UCSD-AML1 (cell line): ENCODE data around the gene MARCHF10.
A peak's percentile ranks its signal among the peaks of the same experiment; 100 is the strongest.

Experiments used
- DNase-seq: peaks from one replicate; lab custom pipeline; 2025; ENCODE audit not compliant: unreplicated experiment; lab: John Stamatoyannopoulos, UW

The MARCHF10 gene

DNA sequence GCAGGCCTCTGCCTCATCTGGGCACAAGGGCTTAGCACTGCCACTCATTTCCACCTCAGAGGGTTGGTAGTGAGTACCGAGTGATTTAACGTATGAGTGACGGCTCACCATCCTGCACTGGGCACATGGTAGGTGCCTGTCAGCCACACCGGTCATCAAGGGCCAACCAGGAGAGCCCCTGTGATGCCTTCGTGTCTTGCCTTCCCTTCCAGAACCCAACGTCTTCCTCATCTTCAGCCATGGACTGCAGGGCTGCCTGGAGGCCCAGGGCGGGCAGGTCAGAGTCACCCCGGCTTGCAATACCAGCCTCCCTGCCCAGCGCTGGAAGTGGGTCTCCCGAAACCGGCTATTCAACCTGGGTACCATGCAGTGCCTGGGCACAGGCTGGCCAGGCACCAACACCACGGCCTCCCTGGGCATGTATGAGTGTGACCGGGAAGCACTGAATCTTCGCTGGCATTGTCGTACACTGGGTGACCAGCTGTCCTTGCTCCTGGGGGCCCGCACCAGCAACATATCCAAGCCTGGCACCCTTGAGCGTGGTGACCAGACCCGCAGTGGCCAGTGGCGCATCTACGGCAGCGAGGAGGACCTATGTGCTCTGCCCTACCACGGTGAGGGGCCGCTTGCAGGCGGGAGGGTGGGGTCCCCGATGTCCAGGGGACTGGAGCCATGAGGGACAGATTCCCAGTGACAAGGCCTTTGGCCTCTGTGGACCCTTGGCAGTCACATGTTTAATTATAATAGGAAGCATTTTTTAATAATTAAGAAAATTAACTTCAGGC is 143.6 kb downstream of the MARCHF10 start:
- DNase-seq, result no peak

DNA sequence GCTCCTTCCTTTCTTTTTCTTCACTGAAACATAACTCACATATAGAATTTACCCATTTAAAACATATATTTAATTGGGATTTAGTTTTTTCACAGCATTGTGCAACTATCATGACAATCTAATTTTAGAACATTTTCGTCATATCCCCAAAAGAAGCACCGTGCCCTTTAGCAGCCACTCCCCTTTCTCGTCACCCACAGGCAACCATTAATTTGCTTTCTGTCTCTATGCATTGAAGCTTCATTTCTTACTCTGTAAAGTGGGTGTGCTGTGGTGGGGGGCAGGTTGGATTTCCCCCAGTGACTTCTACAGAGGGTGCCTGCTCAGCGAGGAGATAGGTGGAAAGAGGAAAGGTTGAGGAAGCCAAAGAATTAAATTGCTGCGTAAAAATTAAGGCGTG is 144.8 kb downstream of the MARCHF10 start:
- no peak for DNase-seq

DNA sequence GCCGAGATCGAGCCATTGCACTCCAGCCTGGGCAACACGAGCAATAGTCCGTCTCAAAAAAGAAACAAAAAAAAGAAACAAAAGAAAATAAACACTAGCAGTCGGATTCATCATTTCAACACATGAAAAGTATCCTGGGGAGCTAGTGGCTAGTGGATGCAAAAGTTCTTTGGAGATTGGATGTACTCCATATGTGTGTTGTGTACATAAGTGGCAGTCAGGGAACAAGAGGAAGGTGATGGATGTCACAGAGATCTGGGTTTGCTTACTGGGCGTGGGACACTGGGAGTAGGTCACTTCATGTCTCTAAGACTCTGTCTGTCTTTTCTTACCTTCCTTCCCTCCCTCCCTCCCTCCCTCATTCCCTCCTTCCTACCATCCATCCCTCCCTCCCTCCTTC is 145.3 kb downstream of the MARCHF10 start:
- DNase-seq, result no peak

DNA sequence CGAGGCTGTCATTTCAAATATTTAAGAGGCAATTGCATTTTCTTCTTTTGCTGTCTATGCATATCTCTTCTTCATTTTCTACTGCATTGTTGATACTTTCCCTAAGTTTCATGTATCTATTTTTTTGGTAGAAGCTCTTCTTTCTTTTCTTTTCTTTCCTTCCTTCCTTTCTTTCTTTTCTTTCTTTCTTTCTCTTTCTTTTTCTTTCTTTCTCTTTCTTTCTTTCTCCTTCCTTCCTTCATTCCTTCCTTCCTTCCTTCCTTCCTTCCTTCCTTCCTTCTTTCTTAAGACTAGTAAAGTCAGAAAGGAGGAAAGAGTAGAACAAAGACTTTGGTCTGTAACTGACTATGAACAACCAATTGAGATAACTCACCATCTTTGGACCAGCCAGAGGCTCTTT is 146.8 kb downstream of the MARCHF10 start:
- DNase-seq, result no peak

DNA sequence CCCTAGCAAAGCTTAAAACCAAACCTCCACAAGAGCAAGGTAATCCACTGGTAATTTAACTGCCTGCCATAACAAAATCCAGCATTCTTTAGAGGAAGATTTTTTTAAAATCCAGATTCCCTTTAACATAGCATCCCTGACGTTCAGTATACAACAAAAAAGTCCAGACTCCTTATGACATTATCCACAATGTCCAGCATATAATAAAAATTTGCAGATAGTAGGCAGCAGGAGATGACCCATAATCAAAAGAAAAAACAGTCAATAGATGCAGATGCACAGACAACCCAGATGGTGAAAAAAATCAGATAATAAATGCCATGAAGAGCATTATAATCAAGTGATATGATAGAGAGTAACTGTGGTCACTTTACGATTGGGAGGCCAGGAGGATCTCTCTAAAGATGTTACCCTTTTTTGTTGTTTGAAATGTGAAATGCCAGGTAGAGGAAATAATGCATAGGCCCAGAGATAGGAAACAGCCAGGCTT is 147.4 kb downstream of the MARCHF10 start:
- DNase-seq, result no peak

DNA sequence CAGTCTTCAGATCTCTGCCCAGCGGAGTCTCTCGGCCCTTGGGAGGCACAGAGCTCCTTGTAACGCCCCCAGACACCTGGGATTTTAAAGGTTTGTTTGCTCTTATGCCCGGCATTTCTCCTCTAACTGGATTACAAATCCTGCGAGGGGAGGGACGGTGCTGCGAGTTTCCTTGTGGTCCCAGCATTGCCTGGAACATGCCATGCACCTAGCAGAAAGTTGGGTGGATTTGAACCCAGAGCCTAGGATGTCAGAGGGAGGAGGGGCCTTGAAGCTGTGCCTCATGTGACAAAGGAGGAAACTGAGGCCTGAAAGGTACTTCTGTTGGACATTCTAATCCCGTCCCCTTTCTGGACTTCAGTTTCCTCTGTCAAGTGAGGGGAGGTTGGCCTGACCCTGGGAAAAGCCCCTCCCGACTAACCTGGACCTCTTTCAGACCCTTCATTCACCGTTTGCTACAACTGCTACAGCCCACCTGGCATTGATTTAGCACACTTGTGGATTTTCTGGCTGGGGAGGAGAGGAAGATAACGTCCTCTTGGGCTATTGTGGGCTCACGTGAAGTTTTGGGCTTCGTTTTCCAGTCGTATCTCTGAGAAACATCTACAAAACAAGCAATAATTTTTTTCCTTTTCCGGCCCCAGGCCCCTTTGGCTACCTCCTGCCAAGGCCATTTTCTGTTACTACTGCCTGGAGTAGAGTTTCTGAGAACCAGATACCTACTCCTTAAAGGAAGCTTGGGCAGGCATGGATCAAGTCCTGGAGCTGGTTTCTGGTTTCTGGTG is 149.8 kb downstream of the MARCHF10 start:
- no peak for DNase-seq

DNA sequence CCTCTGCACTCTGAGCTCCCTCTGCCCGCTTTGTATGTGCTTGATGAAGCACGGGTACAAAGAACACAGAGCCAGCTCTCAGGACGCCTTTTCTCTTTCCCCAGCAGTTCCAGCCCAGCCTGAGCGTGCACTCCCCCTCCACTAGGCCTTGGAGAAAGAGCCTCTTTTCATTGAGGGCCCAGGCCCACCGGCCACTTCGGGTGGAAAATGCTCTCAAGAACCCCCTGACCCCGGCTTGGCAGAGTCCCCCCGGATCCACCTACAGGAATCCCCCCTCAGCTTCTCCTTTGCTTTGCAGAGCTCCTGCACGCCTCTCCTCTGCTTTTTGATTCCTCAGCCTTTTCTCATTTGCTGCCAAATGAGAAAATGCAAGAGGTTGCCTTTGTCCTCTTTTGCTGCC is 150.4 kb downstream of the MARCHF10 start:
- DNase-seq, result no peak

DNA sequence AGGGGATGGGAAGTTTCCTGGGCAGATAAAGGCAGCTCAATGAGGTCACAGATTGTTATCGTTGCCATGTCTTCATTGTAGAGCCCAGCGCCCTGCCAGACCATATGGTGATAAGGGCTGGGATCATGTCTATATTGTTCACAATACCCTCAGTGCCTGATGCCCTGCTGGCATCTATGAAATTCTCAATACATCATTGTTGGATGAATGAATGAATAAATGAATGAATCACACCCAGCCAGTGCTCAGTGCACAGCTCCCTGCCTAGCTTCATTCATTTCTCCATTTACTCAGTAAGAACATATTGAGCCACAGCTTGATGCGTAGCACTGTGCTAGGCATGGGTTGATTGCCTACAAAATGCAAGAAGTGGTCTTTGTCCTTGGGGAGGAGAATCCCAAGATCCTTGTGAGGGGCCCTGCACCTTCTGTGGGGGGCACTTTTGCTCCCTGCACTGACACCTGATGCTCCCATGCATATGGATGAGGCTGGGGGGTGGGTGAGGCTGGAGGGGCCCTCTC is 150.9 kb downstream of the MARCHF10 start:
- DNase-seq, result no peak

DNA sequence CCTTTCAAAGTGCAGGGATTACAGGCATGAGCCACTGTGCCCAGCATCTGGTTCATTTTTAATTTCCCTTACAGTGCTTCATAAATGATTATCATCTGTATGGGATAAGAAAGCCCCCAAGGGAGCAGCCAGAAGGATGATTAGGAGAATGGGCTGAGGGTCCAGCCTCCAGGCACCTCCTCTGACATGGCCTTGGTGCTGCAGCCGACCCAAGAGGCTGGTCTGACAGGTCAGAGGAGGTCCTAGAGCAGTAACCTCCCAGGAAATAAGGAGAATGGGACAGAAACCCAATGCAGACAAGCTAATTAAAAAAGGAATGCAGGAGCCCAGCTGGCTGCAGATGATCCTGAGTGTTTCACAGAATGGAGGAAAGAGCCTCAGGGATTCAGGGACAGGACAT is 151.7 kb downstream of the MARCHF10 start:
- DNase-seq, result no peak

DNA sequence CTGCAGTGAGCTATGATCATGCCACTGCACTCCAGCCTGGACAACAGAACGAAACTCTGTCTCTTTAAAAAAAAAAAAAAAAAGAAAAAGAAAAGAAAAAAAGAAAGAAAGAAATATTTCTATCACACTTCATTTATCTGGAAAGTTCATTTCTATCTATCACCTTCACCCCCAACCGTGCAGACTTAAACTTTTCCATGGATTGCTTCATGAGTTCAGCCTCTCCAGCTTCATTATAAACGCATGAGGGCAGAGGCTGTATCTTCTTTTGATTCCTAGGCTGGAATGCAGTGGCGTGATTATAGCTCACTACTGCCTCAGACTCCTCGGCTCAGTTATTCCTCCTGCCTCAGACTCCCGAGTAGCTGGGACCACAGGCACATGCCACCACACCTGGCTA is 152.5 kb downstream of the MARCHF10 start:
- DNase-seq, result no peak

DNA sequence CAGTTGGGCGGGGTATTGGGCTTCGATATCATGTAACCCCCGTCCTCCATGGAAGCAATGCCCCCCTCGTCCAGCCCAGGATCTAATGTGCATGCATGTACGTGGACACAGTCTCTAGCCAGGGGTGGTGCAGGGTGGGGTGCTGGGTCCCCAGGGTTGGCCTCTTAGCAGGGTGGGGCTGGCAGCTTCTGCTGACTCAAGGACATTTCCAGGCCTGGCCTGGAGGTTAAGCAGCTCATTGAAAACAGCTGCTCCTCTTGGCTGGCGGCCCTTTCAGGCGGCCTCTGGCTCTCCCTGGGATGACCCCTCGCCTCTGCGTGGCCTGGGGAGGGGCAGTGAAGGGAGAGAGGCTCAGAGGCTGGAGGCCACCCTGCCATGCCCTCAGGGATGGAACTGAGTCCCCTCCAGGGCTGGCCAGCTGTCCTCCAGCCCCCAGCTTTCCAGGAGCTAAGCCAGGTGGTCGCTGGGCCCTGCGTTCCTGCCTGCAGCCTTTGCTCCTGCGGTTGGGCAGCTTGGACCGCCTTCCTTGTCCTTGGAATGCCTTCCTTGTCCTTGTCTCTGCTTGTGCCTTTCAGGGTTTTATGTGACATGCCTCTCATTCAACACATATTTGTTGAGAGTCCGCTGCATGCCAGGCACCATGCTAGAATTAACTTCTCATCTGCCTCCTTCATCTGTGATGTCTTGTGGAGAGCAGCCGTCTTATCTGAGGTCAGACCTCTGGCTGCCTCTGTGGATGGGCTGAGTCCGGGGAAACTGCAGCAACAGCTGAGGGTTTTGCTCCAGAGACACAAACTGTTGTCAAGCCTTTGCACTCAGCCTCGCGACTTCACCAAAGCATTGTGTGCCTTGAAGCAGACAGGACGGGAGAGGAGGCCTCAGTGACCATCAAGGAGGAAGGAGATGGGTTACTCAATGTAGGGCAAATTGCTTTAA is 154.0 kb downstream of the MARCHF10 start:
- no peak for DNase-seq

DNA sequence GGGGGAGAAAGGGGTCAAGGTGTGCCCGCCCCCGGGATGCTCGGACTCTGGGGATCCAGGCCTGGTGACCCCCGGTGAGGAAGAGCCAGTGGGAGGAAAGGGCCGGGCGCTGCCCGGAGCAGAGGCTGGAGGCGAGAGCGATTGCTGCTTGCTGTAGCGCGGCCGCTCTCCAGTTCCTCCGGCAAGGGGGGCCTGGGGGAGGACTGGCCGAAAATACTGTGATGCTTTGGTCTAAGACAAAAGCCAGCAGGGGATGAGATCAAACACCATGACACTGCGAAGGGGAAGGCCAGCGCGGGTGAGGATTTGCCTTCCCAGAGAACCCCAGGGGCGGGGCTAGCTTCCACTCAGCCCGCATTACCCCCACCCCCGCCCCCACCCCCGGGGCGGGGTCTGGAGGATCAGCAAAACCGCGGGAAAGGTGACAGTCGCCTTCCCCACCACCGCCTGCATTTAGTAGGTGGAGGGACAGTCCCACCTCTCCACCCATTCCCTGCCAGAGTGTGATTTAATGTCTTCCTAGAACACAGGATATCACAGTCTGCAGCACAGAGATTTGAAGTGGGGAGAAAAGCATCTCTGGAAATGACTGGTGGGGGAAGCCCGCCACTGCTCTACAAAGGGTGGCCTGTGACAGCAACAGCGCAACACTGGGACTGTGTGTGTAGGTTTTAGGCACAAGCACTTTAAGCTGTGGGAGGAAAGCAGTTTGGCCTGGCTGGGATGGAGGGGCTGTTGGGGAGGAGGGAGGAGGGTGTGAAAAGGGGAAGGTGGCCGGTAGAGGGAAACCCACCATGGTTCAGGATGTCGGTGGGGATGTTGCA is 154.9 kb downstream of the MARCHF10 start:
- DNase-seq, result peak; percentile 77

DNA sequence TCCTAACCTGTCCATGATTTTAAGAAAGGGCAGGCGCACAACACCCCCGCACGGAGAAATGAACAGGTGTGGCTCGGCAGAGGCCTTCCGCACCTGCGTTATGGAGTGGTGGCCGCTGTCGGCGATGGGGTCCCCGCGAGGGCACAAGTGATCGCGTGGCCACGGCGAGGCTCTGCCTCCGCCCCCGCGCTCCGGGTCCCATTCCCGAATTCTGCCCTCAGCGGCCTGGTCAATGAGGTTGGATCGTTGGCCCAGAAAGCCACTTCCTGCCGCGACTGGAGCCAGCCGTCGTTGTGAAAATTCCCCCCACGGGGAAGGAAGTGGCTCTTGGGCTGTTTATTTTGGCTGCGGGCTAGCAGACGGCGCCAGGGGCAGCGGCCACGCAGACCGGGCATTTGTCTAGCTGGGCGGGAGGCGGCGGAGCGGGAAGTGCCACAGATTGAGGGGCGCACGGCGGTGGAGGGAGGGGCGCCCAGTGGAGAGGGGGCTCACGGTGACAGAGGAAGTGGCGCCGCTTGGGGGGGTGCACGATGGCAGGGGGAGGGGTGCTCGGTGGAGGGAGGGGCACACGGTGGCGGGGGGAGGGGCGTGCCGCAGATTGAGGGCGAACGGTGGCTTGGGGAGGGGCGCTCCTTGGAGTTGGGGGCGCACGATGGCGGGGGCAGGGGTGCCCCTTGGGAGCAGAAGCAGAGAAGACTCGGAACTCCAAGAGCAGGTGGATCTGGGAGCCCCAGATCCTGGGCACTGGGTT is 155.7 kb downstream of the MARCHF10 start:
- peak; percentile 85 for DNase-seq
